ENCODE measurements around the gene C7orf33. TPM values are rescaled to one million over a fixed set of nuclear protein-coding genes. Genes with fewer than 3 reads are reported as not detected.

The C7orf33 gene
- polyA plus RNA-seq, 4 donors = not detected

DNA sequence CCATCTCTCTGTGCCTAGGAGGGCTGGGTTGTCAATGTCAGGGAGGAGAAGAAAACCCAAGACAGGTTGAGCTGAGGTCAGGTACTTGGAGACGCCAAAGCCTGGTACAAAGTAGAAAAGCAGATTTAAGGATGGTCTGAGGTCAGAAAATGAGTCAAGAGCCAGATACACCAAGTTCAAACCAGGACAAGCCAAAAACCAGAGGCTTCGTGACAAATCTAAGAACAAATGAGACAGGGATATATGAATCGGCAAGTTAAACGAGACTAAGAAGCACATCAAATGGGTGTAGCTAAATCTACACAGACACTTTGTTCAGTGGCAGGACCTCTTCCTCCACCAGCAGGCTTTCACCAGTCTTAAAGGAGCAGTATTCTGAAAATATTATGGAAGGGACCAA is 34.2 kb downstream of the C7orf33 start:
- DNase-seq (ENCODE audit: low read depth in 4 of 4, low spot score in 2 of 4) = no peak

- DNase-seq (ENCODE audit: low read depth in 4 of 4, low spot score in 2 of 4) = no peak
Observed at GRCh38 chr7:148625342-148625741, 34.8 kb downstream of the C7orf33 start.

GRCh38 chr7:148626828-148627227 is 36.3 kb downstream of the C7orf33 start:
- DNase-seq (ENCODE audit: low read depth in 4 of 4, low spot score in 2 of 4) = no peak

DNA sequence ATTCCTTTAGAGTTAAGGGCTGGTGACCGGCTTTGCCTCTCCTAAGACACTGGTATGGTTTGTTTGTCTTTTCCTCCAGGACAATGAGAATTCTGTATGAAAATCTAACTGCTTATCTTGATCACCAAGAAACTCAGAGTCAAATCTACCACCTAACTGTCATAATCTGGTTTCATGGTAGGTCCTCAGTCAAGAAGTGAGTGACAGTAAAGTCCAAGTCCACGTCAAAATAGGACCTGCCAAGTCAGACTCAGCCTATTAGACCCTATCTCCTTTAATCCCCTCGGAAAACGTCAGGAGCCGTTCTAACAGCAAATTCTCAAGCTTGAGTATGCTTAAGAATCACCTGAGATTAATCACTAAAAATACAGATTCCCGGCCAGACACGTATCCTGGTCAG is 37.4 kb downstream of the C7orf33 start:
- DNase-seq (ENCODE audit: low read depth in 4 of 4, low spot score in 2 of 4) = no peak

DNA sequence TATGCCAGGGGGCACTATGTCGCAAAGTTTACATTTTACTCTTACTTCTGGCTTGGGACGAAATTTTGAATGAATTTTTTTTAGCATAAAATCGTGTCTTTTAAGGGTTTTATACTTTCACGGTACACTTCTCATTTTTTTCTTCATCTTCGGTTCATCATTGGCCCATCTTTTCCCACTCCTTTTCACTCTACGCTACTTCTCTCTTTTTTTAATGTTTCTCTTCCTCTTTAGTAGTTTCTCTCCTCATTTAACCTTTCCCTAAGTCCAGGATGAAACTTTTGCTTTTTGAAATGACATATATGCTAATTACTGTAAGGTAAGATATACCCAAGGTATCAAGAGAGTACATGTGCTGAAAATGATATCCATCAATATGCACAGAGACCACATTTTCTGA is 39.5 kb downstream of the C7orf33 start:
- DNase-seq (ENCODE audit: low read depth in 4 of 4, low spot score in 2 of 4) = no peak

DNA sequence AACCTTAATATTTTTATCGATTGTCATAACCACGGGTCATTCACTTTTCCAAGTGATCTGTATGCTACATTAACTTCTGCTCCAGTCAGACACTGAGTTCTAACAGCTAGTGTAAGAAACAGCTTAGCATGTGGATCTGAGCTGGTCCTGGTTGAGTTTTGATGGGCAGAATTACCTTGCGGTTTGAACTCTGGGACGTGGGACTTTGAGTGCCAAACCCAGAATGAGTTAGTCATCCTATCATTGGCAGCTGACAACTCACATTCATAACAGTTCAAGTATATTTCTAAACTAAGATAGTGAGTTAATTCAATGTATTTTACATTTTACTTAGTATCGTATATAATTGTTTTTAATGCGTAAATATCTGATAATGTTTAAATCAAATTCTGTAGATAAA is 43.2 kb downstream of the C7orf33 start:
- no peak for DNase-seq (ENCODE audit: low read depth in 4 of 4, low spot score in 2 of 4)

DNA sequence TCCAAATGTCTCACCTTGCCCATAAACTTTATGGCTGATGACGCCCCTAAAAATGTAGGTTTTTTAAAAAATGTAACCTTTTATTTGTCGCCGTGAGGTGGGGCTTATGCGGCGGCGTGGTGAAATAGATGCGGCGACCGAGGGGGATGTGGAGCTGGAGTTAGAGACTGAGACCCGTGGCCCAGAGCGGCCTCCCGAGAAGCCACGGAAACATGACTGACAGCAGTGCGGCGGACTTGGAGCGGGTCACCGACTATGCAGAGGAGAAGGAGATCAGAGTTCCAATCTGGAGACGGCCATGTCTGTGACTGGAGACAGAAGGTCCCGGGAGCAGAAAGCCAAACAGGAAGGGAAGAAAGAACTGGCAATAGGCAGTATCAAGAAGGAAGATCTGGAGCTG is 46.5 kb downstream of the C7orf33 start:
- DNase-seq (ENCODE audit: low read depth in 4 of 4, low spot score in 2 of 4) = no peak

- no peak for DNase-seq (ENCODE audit: low read depth in 4 of 4, low spot score in 2 of 4)
Observed at GRCh38 chr7:148645898-148646297, 55.3 kb downstream of the C7orf33 start.

DNA sequence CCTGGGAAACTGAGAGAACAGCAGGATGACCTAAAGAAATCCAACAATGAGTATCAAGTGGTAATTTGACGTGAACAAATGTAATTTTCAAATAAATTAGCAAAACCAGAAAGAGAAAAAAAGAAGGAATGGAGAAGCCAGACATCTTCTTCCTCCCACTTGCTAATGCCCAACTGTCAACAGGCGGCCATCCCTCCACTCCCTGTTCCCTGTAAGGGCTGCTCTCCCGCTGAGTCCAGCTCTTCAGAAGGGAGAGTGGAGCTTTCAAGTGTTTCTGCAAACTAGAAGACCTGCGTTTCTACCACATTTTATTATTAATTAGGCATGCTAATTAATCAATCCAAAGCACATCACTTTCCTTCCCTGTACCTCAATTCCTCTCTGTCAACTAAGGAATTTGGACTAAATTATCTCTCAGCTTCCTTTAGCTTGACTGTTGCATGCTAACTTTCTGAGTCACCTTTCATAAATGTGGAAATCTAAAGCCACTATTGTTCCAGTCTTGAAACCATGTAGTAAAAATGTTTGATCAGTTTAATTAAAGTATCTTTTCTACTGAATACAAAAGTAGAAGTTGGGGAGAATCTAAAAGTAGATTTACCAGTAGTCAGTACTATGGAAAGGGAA is 59.8 kb downstream of the C7orf33 start:
- DNase-seq (ENCODE audit: low read depth in 4 of 4, low spot score in 2 of 4) = no peak

DNA sequence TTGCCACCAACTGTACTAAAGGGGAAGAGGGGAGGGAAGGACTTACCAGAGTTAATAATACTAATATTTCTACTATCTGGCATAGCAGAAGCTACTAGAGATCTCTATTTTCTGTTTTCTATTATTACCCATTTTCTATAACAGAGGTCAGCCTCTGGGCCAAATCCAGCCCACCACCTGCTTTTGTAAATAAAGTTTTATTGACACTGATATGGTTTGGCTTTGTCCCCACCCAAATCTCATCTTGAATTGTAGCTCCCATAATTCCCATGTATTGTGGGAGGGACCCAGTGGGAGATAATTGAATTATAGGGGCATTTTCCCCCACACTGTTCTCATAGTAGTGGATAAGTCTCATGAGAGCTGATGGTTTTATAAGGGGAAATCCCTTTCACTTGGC is 62.2 kb downstream of the C7orf33 start:
- no peak for DNase-seq (ENCODE audit: low read depth in 4 of 4, low spot score in 2 of 4)

- DNase-seq (ENCODE audit: low read depth in 4 of 4, low spot score in 2 of 4) = no peak
Observed at GRCh38 chr7:148657929-148658328, 67.4 kb downstream of the C7orf33 start.

DNA sequence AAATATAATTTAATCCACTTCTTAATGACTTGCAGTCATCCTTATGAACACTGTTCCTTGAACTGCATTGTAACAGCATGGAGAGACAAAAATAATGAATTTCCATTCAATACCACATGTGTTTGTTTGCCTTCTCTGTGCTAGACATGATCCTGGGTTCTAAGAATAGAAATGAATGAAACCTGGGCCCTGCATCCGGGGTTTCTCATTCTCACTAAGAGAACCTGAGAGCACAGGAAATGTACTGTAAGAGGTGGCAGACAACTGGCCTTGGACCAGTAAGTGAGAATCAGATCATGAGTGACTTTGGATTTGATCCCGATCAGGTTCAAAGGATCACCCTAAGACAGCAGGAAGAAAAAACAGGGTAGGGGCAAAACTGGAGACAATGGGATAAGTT is 70.9 kb downstream of the C7orf33 start:
- DNase-seq (ENCODE audit: low read depth in 4 of 4, low spot score in 2 of 4) = no peak

DNA sequence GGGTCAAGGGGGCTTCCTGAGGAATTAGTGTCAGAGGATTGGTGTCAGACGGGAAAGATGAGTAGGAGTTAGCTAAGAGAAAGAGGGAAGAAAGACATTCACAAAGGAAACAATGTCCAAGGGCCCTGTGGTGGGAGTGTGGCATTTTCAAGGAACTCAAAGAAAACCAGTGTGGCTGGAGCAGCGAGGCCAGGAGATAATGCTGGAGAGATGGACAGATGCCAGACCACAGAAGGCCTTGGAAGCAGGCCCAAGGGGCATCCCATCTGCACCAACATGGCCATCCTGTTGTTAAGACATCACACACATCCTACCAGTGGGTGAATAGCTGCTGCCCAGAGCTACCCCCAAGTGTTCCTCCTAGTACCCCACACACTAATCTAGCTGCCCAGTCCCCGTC is 72.1 kb downstream of the C7orf33 start:
- no peak for DNase-seq (ENCODE audit: low read depth in 4 of 4, low spot score in 2 of 4)

- DNase-seq (ENCODE audit: low read depth in 4 of 4, low spot score in 2 of 4) = peak in 1 of 4 donors; percentile 6
Observed at GRCh38 chr7:148664324-148664723, 73.8 kb downstream of the C7orf33 start.

- DNase-seq (ENCODE audit: low read depth in 4 of 4, low spot score in 2 of 4) = no peak
Observed at GRCh38 chr7:148665221-148665620, 74.7 kb downstream of the C7orf33 start.

Other genes starting within 250 kb of the C7orf33 start
- gene CUL1, start 108.1 kb downstream of the C7orf33 start, polyA plus RNA-seq (ENCODE audit: insufficient read length in 4 of 4) = 10 to 100 TPM; 57.7 to 60.2 (median 59.0) TPM

Data from left renal cortex interstitium (tissue), 4 donors.